Adrenal gland (tissue), 12 donors: ENCODE results near the gene TMEM185B. TPM values are rescaled to one million over a fixed set of nuclear protein-coding genes. Genes with fewer than 3 reads are reported as not detected.
A peak's percentile ranks its signal among the peaks of the same experiment; 100 is the strongest.

Source experiments
- DNase-seq, 7 donors: peaks; one replicate each; pipeline ENCODE4 v3.0.0-alpha.2; 2019 to 2020
- H3K27ac ChIP-seq, 5 donors: fragments of 200-600 bp; sonication (generic) in 4 of 5; 1 replicate in 3 of 5; 2 replicates in 2 of 5; pipeline versions ENCODE4 v1.5.1 to v1.8.0; 2016 to 2020; ENCODE audit warnings: mild to moderate bottlenecking in 1 of 5
- H3K27me3 ChIP-seq: fragments of 200-600 bp; 2 replicates; pipeline ENCODE4 v1.8.0; 2021
- H3K36me3 ChIP-seq, 2 donors: fragments of 200-600 bp; replicated peaks in 1 of 2; 1 replicate in 1 of 2; 2 replicates in 1 of 2; pipeline versions ENCODE4 v1.5.1 to v1.8.0; 2018 to 2022
- H3K4me1 ChIP-seq, 2 donors: fragments of 200-600 bp; replicated peaks in 1 of 2; 1 replicate in 1 of 2; 2 replicates in 1 of 2; pipeline versions ENCODE4 v1.5.1 to v1.8.0; 2018 to 2021
- H3K4me3 ChIP-seq, 4 donors: fragments of 200-600 bp; sonication (generic) in 3 of 4; one replicate each; pipeline ENCODE4 v1.5.1; 2016 to 2018
- H3K9me3 ChIP-seq, 3 donors: fragments of 200-600 bp; sonication (generic) in 1 of 3; replicated peaks in 1 of 3; 1 replicate in 2 of 3; 2 replicates in 1 of 3; pipeline versions ENCODE4 v1.5.1 to v1.8.0; 2016 to 2021
- POLR2A ChIP-seq, 2 donors: fragments of 450-650 bp; IDR thresholded peaks; one replicate each; pipeline ENCODE4 v1.6.1; 2017; ENCODE audit warnings: antibody characterized with exemption in 2 of 2, mild to moderate bottlenecking in 2 of 2, moderate library complexity in 1 of 2
- WGBS, 4 donors: extraction: QIAGEN DNeasy Blood & Tissue Kit in 2 of 4; methylation state at CpG; one replicate each; pipeline versions ENCODE4 v1.1.5 to v1.1.7; 2013 to 2017; 5-methylcytosine and 5-hydroxymethylcytosine counted together
- intact Hi-C, 2 donors: fragments of 100-400 bp; cut with DNase I; formaldehyde crosslinking; loops; one replicate each; pipeline versions ENCODE4 v1.14.1 to v1.15.0; 2022 to 2023
- polyA plus RNA-seq, 3 donors: library from polyadenylated mRNA; stranded (reverse); fragments of 200-250 nt in 2 of 3; fragments of 350-450 nt in 1 of 3; fragmentation: Illumina TruSeq in 1 of 3; extraction: RNeasy Lipid Tissue Mini Kit (QIAGEN cat#74804) in 1 of 3; gene quantifications; one replicate each; pipeline ENCODE4 v1.2.3, GENCODE V29; 2013 to 2014
- total RNA-seq, 9 donors: library from RNA; depleted of rRNA in 4 of 9; stranded (reverse); fragments of >200 nt in 4 of 9; fragments of 120-200 nt in 1 of 9; fragmentation: NEBNext Ultra II Directional in 1 of 9; extraction: Animal tissue kit (Norgen Biotek cat#: 25700) in 1 of 9; gene quantifications; one replicate each; pipeline versions ENCODE4 v1.1.0 to v1.2.4, GENCODE V29; 2013 to 2023
- TF ChIP-seq, protein P1 (sequence below), 6 experiments: fragments of 450-650 bp in 4 of 6; fragments of 200-600 bp in 2 of 6; sonication (generic) in 1 of 6; IDR thresholded peaks; 1 replicate in 5 of 6; 2 replicates in 1 of 6; pipeline versions ENCODE4 v1.5.1 to v1.8.0; 2016 to 2021; ENCODE audit warnings: antibody characterized with exemption in 6 of 6, mild to moderate bottlenecking in 2 of 6, moderate library complexity in 1 of 6
- donor health status: healthy with polysubstance abuse.
- donor health status: Bipolar disorder and iron deficiency.
- donor health status: DM: yes; HTN: yes; CAD: no.
- donor health status: DM: no; HTN: no; CAD: no.
- donor health status: DM: no; HTN: no; CAD: no.
- donor health status: DM: yes; HTN: yes; CAD: no.

The TMEM185B gene
- total and polyA plus RNA-seq, 12 donors, result 2.9 to 33.0 (median 20.3) TPM

- H3K4me3 ChIP-seq, result no peak overlapping the region
- intact Hi-C loops, result loop anchor here in 1 of 2 donors (5.0 kb wide), 1 partner anchor 76 kb away; no protein-coding TSS in a partner anchor
- no peaks in the 10 kb centered on the region for H3K36me3 ChIP-seq
- DNase-seq, result no peak
- H3K27ac ChIP-seq, result no peak overlapping the region
- H3K27me3 ChIP-seq, result no peaks in the 10 kb centered on the region
- no peaks in the 10 kb centered on the region for H3K9me3 ChIP-seq
- no peak for TF ChIP-seq POLR2A (IDR thresholded peaks at IDR 0.05)
- WGBS, 4 donors, result 82 to 93% (median 91%) methylated on average over 4 to 10 of the region's 10 CpGs
- peaks cover 20 to 33% of the 10 kb centered on the region in 2 donors for H3K4me1 ChIP-seq
Measured at GRCh38 chr2:120240901-120241429, 17.8 kb upstream of the TMEM185B start.

DNA sequence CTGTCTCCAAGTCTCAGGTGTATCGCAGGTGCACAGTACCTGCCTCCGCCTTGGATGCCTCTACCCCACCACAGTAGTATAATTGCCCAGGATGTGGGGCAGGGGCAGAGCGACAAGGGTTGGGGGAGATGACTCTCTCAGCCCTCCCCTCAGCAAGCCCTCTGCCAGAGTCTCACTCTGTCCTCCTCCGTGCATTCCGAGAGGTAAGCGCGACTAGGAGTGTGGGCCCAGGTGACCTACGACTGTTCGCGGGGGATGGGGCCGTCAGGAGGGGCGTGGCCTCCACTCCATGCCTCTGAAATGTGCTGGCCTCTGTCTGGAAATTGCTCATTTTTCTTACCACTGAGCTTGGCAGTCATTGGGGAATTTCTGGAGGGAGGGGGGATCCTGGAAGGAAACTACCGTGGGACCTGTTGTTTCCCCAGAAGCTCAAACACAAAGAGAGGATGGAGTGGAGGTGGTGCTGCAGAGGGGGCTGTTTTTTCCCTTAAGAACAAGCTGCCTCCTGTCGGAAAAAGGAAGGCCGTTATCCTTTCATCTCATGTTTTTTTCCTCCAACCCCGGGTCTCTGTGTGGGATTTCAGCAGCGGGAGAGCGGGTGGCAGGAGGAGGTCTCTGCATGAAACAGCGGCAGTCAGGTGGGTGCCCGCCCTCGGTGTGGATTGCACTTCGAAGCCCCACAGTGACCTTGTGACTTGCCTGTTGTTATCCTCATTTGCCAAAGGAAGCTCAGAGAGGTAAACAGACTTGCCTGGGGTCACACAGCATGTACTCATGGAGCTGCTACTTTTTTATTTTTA lies 16.5 kb upstream of the TMEM185B start:
- H3K27me3 ChIP-seq, result no peaks in the 10 kb centered on the region
- H3K9me3 ChIP-seq, result no peaks in the 10 kb centered on the region
- 35 to 44% (median 39%) methylated on average over 10 to 22 of the region's 22 CpGs for WGBS, 4 donors
- no peak for TF ChIP-seq POLR2A (IDR thresholded peaks at IDR 0.05)
- TF ChIP-seq, protein P1, sequence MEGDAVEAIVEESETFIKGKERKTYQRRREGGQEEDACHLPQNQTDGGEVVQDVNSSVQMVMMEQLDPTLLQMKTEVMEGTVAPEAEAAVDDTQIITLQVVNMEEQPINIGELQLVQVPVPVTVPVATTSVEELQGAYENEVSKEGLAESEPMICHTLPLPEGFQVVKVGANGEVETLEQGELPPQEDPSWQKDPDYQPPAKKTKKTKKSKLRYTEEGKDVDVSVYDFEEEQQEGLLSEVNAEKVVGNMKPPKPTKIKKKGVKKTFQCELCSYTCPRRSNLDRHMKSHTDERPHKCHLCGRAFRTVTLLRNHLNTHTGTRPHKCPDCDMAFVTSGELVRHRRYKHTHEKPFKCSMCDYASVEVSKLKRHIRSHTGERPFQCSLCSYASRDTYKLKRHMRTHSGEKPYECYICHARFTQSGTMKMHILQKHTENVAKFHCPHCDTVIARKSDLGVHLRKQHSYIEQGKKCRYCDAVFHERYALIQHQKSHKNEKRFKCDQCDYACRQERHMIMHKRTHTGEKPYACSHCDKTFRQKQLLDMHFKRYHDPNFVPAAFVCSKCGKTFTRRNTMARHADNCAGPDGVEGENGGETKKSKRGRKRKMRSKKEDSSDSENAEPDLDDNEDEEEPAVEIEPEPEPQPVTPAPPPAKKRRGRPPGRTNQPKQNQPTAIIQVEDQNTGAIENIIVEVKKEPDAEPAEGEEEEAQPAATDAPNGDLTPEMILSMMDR (IDR thresholded peaks at IDR 0.05), result no peak
- no peaks in the 10 kb centered on the region for H3K36me3 ChIP-seq
- intact Hi-C loops, result loop anchor here in 1 of 2 donors (5.0 kb wide), 1 partner anchor 78 kb away; no protein-coding TSS in a partner anchor
- peak overlapping the region in 3 of 5 donors; percentile 80 to 89 (median 88) for H3K27ac ChIP-seq
- peak; percentile 78 to 93 (median 88) for DNase-seq
- peak overlapping the region in 1 of 4 donors; percentile 19 for H3K4me3 ChIP-seq
- peaks cover 7 to 20% of the 10 kb centered on the region in 2 donors for H3K4me1 ChIP-seq

DNA sequence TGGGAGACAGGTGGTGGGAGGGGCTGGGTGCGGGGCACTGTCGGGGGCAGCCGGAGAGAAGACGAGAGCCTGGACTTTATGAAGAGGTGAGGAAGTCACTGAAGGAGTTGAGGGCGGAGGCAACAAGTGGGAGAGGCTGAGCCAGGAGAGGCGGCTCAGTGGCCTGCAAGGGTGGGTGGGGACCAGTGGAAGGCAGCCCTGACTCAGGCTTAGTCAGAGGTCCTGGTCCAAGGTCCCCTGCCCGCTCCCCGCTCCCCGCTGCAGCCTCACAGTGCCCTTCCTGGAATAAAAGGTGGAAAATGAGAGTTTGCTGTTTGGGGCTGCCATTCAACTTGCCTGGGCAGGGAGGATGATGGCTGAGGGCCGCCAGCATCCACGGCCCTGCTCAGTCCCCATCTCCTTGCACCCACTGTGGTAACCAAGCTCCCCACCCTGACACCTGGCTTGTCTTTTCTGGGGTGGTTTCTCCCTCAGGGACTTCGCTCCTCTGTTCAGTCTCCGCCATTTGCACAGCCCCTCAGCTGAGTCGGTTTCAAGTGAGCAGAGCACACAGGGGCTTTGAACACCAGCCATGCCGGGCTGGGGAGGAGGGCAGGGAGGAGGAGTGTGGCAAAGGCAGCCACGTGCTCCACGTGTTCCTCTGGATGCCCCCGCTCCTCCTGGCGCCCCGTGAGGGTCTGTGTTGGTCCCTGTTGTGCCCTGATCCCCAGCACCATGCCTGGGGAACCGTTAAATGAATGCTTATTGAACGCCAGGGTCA lies 15.7 kb upstream of the TMEM185B start:
- TF ChIP-seq, protein P1 (IDR thresholded peaks at IDR 0.05), result no peak
- peak in 1 of 2 donors; percentile 25 for TF ChIP-seq POLR2A (IDR thresholded peaks at IDR 0.05)
- no peaks in the 10 kb centered on the region for H3K36me3 ChIP-seq
- H3K4me1 ChIP-seq, result peaks cover 7 to 20% of the 10 kb centered on the region in 2 donors
- H3K27ac ChIP-seq, result peak overlapping the region in 4 of 5 donors; percentile 65 to 89 (median 84)
- DNase-seq, result peak; percentile 84 to 96 (median 94)
- intact Hi-C loops, result no loop called here
- WGBS, 4 donors, result 58 to 65% (median 62%) methylated on average over 19 to 22 of the region's 22 CpGs
- H3K27me3 ChIP-seq, result no peaks in the 10 kb centered on the region
- no peaks in the 10 kb centered on the region for H3K9me3 ChIP-seq
- H3K4me3 ChIP-seq, result peak overlapping the region in 1 of 4 donors; percentile 19

DNA sequence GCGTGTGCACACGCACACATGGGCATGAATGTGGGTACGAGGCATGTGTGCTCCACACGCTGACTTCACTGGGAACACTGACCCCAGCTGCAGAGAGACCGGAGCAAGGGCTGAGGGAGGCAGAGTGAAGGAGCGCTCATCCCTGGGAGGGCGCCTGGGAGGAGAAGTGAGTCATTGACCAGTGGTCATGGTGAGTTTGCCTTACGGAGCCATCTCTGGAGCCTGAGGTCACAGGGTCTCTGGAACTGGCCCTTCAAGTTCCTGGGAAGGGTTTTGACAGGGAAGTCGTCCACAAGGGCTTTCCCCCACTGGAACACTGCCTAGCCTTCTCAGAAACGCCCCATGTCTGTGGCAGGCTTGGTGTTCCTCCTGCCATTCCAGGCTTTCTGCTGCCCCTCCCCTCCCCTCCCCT lies 14.3 kb upstream of the TMEM185B start:
- 74 to 86% (median 80%) methylated on average over 9 to 10 of the region's 10 CpGs for WGBS, 4 donors
- H3K27me3 ChIP-seq, result no peaks in the 10 kb centered on the region
- intact Hi-C loops, result no loop called here
- H3K4me1 ChIP-seq, result peaks cover 14 to 25% of the 10 kb centered on the region in 2 donors
- peak in 2 of 7 donors; percentile 31 to 32 for DNase-seq
- no peaks in the 10 kb centered on the region for H3K36me3 ChIP-seq
- no peak overlapping the region for H3K27ac ChIP-seq
- H3K4me3 ChIP-seq, result no peak overlapping the region
- H3K9me3 ChIP-seq, result no peaks in the 10 kb centered on the region
- TF ChIP-seq, protein P1 (IDR thresholded peaks at IDR 0.05), result no peak
- no peak for TF ChIP-seq POLR2A (IDR thresholded peaks at IDR 0.05)
